Esophagus squamous epithelium (tissue), 4 donors: ENCODE measurements around the gene KLHL6.

ENCODE experiments used
- POLR2A ChIP-seq, 4 donors: fragments of 450-650 bp; IDR thresholded peaks; one replicate each; pipeline ENCODE4 v1.6.1; 2017; ENCODE audit warnings: antibody characterized with exemption in 4 of 4, mild to moderate bottlenecking in 4 of 4, moderate library complexity in 3 of 4
- TF ChIP-seq, protein P1 (sequence below), 6 experiments: fragments of 450-650 bp in 4 of 6; fragments of 200-600 bp in 2 of 6; sonication (generic) in 2 of 6; IDR thresholded peaks; one replicate each; pipeline ENCODE4 v1.5.1; 2016 to 2019; ENCODE audit warnings: antibody characterized with exemption in 6 of 6, mild to moderate bottlenecking in 4 of 6, moderate library complexity in 4 of 6

DNA sequence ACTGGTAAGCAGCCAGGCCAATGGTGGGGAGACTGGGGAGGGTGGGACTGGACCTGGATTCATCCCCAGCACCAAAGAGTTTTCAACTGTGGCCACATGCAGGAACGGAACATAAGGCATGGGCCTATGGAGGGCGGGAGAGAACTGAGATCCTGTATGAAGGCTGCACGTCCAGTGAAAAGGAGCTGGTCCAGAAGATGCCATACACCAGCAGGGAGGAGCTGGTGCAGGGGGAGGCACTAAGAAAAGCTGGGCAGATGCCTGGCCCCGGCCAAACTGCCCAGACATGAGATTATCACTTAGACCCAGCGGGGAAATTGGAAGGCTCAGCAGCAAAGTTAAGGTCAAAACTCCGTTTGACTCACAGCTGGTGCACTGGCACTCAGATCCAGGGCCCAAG lies 69.0 kb downstream of the KLHL6 start:
- TF ChIP-seq POLR2A (IDR thresholded peaks at IDR 0.05): no peak
- TF ChIP-seq, protein P1, sequence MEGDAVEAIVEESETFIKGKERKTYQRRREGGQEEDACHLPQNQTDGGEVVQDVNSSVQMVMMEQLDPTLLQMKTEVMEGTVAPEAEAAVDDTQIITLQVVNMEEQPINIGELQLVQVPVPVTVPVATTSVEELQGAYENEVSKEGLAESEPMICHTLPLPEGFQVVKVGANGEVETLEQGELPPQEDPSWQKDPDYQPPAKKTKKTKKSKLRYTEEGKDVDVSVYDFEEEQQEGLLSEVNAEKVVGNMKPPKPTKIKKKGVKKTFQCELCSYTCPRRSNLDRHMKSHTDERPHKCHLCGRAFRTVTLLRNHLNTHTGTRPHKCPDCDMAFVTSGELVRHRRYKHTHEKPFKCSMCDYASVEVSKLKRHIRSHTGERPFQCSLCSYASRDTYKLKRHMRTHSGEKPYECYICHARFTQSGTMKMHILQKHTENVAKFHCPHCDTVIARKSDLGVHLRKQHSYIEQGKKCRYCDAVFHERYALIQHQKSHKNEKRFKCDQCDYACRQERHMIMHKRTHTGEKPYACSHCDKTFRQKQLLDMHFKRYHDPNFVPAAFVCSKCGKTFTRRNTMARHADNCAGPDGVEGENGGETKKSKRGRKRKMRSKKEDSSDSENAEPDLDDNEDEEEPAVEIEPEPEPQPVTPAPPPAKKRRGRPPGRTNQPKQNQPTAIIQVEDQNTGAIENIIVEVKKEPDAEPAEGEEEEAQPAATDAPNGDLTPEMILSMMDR (IDR thresholded peaks at IDR 0.05): no peak
